ENCODE results near the gene SUV39H2.
A peak's percentile ranks its signal among the peaks of the same experiment; 100 is the strongest.

DNA sequence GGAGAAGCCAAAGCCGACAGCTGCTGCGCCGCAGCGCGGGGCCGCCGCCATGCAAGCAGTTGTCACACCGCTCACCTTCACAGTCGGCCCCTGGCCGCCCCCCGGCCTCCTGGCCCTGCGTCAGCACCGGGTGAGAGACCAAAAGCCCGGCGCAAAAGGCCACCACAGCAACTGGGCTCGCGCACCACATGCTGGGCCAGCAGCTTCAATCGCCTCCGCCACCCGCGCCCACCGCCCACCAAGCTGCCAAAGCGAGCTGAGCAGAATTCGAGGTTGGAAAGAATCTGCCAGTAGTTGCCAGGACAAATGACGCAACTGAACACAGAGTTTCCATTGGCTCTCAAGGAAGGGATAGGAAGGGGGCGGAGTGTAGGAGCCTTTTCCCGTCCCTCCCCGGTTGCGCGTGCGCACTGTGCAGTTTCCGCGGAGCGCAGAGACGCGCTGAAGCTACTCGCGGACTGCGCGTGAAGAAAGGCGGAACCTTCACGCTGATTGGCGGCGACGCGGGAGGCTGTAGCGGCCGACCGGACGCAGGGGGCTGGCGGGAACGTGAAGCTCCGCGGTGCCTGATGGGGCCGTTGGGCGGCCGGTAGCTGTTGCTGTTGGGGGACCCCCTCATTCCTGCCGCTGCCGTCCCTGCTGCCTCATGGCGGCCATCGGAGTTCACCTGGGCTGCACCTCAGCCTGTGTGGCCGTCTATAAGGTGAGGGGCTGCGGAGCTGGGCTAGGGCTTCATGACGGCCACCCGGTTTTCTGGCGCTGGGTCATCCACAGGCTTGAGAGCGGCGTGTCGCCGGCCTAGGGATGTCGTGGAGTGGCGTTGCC, 40.7 kb upstream of the SUV39H2 start, which contains the start of the genes CDNF, HSPA14 and MSANTD7:
- TF ChIP-seq CTCF (IDR thresholded peaks at IDR 0.05), result no peak
- TF ChIP-seq POLR2A (IDR thresholded peaks at IDR 0.05), result peak; percentile 88
